ENCODE measurements around the gene TFIP11.

TFIP11 gene

DNA sequence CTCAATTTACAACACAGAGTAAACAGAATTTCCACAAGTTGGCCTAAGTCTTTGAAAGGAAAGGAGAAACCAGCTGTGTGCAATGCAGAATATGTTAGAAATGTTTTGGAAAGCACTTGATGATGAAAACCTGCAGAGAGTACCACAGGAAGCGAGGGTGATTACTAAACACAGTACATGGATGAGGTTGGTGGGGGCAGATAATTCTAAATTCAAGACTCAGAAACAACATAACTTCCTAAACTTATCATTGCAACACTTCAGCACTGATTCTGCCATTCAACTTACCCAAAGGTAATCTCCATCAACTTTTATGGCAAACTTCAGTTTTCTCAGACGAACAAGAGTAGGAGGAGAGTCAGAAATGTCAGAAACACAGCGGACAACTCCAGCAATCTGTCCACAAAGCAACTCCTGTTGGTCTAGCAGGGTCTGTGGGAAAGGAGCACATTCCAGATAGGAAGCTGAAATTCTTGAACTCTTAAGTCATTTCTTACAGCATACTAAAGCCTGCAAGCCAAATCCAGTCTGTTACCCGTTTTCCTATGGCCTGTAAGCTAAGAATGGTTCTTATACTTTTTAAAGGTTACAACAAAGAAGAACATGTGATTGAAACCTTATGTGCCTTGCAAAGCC is 35.5 kb downstream of the TFIP11 start:
- no peak for DNase-seq

DNA sequence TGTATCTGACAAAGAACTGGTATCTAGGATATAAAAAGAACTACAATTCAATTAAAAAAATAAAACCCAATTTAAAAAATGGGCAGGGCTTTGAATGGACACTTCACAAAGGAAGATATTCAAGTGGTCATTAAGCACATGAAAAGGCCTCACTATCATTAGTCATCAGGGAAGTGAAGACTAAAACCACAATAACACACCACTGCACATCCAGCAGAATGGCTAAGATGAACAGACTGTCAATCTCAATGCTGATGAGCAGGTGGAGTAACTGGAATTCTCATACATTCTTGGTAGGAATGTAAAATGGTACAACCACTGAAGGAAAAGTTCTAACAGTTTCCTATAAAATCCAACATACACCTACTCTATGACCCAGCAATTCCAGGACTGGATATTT is 37.6 kb downstream of the TFIP11 start:
- no peak for DNase-seq

DNA sequence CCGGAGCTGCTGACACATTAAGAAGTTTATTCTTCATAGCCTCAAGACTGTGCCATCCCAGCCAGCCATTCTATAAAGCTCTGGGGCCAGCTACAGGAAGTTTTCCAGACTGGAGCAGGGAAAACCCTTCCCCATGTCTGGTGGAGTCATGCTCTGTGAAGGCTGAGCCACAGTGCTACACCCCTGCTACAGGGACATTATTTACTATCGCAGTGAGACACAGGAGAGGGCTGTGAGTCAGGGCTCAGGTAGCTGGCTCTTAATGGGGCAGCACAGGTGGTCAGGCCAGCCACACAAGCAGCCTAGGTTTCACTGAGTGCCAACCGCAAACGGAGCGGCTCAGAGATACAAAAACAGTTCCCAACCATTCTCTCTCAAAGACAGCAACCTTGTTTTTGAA is 40.8 kb downstream of the TFIP11 start:
- peak; percentile 50 for DNase-seq

DNA sequence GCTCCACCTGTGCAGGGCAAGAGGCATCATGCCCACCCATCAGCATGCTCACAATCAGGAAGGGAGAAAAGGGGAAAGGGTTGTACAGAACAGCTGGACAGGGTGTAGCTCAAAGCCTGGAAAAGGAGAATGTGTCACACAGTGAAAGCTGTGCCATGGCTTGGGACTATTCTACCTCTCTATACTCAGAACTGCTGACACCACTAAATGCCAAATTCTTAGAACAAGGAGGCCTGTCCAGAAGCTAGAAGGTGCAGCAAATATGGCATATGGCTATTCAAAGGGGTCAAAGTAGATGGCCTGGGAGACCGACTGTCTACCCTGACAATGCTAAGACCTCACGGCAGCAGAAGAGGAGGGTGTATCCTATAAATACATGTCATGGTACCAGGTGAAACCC is 41.5 kb downstream of the TFIP11 start:
- DNase-seq = no peak

DNA sequence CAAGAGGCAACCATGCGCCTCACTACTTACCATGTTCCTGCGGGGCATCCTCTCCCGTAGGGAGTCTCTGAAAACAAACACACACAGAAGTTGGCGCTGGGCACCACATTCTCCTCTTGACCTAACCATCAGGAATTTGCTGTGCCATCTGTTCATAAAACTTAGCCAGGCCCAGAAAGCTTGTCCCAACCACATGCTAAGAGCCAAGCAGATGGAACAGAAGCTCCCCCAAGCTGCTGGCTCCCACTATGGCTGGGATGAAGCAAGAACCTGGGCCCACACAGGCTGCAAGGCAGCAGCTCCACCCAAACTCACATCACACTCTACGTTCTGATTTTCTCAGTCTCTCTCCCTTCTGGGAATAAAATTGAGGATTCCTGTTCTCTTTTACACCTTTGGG is 46.1 kb downstream of the TFIP11 start:
- DNase-seq = no peak

DNA sequence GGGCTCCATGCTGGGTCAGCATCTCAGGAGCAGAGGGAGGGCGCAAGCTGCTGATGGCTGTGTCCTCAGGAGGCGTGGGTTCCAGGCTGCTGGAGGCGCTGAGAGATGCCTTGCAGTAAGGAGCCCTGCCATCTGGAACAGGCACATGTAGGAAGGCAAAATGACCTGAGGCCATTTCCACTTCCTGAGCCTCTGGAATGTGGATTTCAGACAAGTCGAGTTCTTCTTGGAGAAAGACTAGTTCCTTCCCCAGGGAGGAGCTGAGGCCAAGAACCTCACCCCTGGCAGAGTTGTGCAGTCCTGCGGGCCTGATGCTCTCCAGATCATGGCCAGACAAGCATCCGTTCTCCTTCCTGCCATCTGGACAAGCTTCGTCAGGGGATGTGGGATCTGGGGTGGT is 48.0 kb downstream of the TFIP11 start:
- DNase-seq = no peak

DNA sequence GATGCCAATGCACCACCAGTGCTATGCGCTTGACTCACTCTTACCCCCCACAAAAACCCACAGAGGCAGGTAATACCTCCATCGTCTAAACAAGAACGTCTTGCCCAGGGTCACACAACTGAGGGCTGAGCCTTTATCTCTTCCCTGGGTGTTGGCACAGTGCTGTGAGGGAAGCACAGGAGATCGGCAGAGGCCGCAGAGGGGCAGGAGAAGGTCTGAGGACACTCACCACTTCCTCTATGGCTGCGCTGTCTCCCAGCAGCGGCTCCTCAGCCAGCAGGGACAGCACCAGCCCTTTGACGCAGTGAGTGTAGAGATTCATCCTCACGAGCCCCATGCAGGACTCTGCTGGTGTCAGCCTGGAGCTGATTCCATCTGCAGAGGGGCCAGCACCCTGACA is 48.6 kb downstream of the TFIP11 start:
- DNase-seq = no peak

DNA sequence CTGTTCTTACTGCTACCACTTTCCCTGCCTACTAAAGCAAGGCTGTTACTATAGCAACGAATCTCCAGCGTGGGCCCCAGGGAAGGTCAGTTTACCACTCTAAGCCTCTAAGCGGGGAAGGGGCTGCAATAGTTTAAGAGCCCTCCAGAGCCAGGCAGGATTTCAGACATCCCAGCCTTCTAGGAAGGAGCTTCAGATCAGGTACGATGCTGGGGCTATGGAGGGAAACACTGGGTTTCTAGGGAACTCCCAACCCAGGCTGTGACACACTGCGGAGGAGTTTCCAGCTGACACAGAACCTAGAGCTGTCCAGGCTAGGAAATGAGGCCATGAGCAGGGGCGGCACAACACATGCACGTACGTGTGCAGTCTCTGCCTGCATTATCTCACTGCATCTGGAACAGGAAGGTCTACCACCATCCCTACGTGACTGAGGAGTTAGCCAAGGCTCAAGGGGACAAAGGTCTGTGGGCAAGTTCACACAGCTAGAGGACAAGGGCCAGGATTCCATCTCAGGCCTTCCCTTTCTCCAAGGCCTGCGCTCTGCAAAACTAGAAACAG is 49.1 kb downstream of the TFIP11 start:
- no peak for DNase-seq

DNA sequence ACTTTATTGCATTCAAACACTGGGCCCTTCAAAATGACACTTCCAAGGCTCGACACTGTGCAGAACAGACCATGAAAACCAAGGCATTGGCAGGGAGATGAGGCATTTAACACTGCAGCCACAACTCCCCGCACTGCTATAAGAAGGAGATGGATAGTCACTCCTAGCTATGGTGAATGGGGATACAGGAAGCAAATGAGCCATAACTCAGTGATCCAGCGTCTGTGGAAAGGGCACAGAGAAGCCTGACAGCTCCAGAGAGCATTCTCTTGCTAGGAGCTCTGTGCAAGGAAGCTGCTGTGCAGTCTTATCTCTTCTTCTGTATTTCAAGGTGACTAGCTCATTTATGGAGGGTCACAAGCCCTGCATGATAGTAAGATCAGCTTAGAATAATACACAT is 49.6 kb downstream of the TFIP11 start:
- no peak for DNase-seq

DNA sequence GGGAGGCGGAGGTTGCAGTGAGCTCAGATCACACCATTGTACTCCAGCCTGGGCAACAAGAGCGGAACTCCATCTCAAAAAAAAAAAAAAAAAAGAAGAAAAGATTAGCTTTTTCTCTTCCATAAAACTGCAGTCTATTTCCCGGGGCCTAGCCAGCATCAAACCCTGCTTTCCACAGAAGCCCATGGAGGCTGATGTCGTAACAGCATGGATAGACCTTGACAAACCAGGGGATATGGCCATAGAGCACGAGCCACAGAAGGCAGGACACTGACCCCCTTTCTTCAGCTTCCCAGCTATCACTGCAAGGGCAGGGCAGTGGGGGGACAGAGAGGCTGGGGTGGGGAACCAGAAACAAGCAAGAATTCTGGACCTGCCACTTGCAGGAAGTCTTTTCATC is 50.2 kb downstream of the TFIP11 start:
- DNase-seq = no peak

DNA sequence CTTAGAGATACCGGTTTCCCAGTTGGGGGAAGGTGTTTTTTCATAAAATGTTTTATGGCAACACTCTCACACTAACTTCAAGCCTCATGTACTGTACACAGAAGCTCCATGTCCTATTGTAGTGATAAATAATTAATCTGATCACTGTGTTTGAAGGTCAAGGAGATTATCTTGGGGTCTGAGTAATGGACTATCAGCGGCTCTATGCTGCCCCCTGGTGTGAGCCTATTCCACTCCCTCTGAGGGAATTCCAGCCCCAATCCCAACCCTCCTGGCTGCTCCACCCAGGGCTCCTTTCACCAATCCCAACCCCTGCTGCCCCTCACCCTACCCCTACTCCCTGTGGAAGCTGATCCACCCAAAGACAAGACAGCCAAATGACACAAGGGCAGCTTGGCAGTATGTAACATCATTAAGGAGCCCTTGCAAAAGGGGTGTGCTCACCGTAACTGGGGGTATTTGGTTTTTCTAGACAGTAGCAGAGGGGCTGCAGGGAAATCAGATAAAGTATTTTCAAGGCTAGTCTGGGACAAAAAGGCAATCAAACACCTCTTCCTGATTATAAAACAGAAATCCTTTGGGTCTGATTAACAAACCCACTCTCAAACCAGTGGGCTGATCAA is 51.0 kb downstream of the TFIP11 start:
- peak; percentile 31 for DNase-seq

DNA sequence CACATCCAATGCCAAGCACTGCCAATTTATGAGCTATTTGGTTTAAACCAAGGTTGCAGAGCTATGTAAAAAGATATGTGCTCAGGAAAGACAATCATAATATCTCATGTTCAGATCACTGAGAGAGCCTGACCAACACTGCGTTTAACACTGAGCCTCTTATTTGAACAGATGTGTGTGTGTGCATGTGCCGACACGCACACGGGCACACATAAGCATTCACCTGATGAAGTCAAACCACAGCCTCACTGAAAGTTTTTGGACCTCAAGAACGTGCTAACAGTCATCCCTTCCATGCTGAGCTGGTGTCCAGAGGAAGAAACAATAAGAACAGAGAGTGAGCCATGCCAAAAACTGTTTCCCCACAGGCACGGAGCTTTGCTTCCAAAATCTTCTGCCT is 52.1 kb downstream of the TFIP11 start:
- no peak for DNase-seq

DNA sequence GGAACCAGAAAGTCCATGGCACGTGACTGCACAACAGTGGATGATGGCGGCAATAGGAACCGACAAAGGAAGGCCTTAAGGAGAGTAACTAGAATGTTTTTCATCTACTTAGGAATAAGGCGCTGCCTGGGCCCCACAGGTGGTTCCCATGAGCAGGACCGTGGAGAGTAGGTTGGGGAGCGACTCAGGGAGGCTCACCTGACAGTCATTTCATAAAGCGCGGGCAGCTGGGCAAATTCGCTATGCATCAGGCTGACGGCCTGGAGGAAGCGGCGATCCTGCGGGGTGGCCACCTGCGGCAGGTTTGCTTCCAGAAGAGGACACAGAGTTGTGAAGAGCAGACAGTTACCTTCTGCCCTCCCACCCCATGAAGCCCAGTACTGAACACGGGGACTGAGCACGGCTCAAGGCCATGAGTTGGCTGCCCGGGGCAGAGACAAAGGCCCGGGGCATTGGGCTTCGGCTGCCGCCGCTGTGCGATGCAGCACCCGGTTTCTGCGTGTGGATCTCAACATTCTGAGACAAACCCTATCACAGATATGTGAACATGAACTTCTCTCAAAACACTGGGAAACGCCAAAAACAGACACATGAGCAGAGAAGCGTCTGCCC is 54.5 kb downstream of the TFIP11 start:
- no peak for DNase-seq

DNA sequence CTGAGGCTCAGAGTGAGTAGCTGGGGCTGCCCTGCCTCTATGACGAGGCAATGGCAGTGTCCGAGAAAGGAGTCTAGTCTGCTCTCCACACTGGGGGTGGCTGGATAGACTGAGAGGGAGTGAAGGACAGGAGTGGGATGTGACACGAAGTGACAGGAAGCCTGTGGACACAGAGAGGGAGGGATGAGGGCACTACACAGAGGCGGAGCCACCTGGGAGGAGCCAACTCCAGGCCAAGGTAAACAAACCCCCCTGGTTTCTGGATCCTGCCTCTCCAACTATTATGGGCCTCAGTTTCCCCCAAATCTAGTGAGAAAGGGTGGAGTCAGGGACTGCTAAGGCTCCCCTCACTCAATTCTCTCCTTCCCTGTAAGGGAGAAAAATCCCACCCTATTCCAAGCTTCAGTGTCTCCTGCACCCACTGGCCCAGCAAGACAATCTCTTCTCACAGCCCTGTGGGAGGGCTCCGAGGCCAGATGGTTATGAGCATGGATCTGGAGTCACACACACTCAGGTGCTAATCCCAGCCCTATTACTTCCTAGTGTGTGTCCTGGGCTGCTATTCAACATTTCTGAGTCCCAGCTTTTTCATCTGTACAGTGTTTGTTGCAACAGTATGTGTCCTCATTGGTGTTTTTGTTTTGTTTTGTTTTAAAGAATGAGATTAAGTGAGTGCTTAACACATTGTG is 58.3 kb downstream of the TFIP11 start:
- no peak for DNase-seq

DNA sequence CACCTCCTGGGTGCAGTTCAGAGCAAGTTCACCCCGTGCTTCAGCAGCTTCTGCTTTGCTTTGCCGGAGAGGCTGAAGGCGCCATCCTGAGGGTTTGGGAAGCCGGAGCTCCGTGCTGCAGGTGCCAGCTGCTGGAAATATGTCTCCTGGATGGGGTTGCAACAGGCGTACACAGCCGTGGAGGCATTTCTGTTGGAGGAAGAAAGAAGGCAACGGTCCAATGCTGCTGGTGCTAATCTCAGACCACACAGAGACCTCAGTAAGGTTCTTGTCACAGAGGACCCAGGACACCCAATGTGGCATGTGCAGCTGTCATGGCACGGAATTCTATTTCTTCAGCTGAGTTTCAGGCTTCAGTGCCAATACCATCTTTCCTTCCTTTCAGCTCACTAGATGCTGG is 59.1 kb downstream of the TFIP11 start:
- DNase-seq = no peak

DNA sequence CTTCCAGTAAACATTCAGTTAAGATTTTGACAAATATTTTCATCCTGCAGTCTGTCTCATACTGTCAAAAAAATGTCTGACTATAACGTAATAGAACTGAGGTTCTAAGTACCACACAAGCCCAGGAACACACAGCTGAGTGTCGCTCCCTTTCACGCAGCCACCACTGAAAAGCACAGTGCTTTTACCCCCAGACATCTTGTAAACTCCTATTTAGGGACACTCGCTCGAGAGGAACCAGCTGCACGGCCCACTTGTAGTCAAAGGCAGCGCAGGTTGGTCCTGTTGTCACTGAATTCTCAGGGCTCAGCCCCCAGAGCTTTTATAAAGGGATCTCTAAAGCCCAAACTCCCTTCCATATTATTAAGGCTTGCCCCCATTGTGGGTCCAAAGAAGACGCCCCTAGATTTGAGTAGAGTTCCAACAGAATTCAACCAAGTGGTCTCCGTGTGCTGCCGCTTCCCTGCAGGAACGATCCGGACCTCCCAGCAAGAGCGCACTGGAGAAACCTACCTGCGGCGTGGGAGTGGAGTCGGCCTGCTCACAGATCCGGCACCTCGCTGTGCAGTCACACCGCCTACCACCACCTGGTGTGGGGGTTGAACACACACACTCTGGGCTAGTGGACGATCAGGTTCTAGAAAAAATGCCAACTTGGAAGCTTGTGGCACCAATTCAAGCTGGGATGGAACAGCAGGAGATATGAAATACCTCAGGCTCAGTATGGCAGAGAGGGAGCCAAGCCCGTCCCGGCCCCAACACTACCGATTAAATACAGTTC is 59.8 kb downstream of the TFIP11 start:
- no peak for DNase-seq

DNA sequence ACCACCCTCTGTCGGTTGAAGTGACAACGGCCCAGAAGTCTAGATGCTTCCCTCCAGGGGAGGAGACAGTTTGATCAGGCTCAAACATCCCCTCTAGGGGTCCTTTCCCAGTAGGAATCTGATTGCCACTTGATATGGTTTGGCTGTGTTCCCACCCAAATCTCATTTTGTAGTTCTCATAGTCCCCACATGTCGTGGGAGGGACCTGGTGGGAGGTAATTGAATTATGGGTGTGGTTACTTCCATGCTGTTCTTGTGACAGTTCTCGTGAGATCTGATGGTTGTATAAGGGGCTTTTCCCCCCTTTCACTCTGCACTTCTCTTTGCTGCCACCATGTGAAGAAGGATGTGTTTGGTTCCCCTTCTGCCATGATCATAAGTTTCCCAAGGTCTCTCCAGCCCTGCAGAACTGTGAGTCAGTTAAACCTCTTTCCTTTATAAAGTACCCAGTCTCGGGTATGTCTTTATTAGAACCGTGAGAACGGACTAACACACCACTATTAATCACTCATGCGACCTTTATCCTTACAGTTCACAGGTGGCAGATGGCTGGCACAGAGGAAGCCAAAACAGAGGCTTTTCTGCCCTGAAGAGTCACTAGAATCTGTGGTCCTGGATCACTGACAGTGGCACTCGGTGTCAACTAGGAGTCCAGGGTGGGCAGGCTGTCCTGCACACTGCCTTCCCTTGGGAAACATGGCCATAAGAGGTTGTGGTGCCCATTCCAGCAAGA is 61.7 kb downstream of the TFIP11 start:
- DNase-seq = no peak

DNA sequence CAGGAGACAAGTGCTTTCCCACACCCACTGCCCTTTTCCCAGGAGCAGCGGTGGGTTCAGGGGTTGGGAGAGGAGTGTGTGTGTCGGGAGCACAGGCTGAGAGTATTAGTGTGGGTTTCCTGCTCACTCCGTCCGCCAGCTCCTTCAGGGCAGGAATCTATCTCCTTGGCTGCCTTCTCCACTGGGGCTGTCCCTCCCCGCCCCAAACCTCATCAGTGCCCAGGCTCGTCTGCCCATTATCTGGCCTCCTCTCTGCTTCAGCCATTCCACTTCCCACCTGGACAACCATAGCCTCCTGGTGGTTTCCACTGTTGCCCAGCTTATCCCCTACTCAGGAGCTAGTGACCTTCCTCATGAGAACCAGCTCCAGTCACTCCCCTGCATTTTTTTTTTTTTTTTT is 63.3 kb downstream of the TFIP11 start:
- no peak for DNase-seq

DNA sequence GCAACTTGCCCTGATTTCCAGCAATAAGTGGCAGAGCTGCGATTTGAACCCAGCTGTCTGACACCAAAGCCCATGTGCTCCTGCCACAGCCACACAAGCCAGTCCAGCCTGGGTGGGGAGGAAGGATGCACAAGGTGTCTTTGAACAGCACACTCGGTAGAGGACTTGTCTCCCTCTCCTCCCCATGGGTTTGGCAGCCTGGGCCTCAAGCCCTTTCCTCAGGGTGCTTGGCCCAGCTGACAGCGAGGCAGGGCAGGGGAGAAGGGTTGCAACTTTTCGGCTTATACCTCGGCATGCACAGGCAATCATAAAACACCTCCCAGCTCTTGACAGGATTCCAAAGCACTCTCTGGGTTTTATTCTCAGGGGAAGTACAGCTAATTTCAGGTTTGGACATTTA is 63.9 kb downstream of the TFIP11 start:
- no peak for DNase-seq

DNA sequence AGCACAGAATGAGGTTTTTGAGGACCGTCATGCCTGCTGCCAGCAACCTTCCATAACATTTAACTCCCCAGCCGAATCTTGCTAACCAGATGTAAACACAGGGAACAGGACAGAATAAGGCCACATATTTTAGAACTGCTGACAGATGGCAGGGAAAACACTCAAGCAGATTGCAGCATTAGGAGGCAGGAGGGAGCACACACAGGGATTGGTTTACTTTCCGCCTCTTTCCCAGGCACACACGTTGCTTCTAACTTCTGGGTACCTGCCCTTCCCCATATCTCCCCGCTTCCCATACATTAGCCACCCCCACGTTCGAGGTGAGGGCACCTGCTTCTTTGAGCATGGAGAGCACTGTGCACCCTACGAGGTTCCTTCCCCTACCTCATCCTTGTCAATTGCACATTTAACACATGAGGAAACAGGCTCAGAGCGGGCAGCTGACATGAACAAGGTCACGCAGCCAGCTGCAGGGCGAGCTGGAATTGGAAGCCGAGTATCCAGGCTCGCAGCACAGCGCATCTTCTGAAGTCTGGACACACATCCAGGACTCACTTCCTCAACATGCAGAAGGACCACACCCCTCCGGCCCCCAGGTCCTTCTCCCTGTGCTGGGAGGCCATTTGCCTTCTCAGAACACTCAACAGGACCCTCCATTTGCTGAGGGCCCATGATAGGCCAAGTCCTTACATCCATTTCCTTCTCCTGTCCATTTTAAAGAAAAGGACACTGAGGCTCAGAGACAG is 64.5 kb downstream of the TFIP11 start:
- no peak for DNase-seq

DNA sequence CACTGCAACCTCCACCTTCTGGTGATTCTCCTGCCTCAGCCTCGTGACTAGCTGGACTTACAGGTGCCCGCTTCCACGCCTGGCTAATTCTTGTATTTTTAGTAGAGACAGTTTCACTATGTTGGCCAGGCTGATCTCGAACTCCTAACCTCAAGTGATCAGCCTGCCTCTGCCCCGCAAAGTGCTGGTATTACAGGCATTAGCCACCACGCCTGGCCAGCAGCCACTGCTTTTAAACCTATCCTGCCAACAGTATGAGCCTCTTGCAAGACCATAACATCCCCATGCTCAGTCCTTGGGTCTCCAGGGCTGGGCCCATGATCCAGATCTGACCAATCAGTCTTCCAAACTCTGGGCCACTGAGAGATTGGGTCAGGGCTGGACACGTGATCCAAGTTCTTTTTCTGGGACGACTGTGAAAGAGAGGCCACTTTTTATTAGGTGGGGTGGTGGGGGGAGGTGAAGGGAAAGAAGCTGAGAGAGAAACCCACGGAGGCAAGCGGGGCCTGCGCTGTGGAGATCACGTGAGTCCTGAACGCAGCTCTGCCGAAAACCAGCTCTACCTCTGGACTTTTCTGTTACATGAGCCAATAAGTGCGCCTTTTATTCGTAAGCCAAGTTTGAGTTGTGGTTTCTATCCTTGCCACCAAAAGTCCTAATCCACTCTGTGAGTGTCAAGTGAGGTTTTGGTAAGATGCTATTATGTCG is 65.3 kb downstream of the TFIP11 start:
- DNase-seq = no peak

Data from 8988T (cell line).